GM19463 (cell line): Measurements from ENCODE around the gene ZNF507.

Source experiments
- ATAC-seq: cut with Tn5 transposase; IDR thresholded peaks from one replicate; pipeline ENCODE4 v1.9.1; 2021; ENCODE audit warnings: mild to moderate bottlenecking, moderate library complexity; ENCODE audit not compliant: unreplicated experiment

The ZNF507 gene

DNA sequence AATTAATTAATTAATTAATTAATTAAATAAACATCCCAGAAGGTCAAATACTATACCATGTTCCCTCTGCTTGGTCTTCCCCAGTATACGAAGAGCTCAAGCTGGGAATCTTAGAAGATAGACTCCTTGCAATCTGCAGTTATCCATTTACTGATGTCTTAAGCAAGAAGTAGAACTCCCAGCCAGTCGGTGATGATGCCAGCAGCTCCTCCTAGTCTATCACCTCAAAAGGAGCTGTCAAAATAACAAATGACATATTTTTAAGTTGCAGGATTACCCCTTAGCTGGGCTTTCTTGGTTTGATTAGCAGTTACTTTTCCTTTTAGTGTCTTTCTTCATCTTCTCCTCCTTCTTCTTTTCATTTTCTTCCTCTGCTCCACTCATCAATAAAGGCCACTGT is 6.0 kb upstream of the ZNF507 start:
- no peak for ATAC-seq

DNA sequence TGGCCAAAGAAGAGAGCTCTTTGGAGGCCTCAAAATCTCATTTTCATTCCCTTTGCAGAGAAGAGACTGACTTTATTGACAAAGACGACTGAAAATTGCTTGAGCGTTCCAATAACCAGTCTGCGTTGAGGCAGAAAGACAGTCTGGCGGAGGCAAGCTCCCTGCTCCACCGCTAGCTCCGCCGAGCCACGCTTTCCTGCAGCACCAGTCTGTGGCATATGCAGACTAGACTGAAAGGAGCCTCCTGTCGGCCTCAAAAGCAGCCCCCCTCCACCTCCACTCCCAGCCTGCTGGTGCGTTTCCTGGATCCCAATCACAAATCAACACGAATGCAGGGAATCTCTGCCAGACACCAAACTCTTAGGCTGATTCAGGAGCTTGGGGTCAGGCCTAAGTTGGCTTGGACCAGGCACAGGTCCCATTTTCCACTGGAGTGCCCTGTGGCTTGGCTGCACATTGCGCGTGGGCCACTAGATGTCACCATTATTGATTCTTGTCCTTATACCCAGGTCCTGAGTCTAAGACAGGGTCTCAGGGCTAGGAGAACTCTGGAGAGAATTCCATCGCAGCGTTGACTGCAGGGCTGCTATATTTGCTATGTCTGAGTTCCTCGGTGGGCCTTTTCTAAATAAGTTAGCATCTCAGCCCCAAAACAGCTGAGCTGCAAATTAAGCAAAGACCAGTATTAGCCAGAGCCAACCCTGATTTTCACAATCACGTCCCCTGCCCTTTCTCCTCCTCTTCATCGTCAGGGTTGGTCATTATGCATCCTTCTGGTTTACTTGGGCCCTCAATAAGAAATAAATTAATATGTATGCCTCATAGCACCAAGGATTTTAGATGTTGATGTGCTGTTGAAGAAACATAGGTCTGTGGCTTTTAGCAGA is 5.2 kb upstream of the ZNF507 start:
- ATAC-seq, result peak; percentile 66

DNA sequence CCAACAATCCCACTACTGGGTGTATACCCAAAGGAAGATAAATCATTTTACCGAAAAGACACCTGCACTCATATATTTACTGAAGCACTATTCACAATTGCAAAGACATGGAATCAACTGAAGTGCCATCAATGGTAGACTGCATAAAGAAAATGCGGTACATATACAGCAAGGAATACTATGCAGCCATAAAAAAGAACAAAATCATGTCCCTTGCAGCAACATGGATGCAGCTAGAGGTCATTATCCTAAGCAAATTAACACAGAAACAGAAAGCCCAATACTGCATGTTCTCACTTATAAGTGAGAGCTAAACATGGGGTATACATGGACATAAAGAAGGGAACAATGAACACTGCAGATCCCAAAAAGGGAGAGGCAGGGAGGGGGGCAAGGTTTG is 2.7 kb upstream of the ZNF507 start:
- no peak for ATAC-seq

DNA sequence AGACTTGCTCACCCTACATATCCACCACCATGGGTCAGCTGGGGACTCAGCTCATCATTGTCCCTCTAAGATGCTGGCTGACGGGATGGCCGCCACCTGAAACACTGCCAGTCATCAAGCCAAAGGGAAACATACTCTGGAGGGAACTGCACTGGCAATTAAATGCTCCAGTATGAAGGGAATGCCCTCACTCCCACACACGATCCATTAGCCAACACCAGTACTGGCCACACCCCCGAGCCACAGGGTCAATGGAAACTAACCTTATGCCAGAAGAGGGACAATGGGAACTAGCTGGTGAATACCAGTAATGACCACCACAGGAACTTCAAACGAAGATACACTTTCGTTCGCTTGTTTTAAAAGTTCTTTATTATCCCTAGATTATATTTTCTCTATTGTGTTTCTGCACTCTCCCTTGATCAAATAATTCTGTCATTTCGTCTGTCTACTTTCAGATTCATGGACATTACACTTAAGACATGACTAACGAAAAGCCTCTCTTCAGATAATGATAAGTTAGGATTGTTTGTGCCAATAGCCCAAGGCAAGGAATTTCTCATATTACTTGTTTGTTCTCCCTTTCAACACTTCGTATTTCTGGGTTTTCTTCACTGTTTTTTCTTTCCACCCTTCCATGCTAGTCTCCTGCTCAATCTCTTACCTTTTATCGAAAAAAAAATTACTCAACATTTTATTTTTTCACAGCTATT is 1.7 kb upstream of the ZNF507 start:
- ATAC-seq, result no peak

DNA sequence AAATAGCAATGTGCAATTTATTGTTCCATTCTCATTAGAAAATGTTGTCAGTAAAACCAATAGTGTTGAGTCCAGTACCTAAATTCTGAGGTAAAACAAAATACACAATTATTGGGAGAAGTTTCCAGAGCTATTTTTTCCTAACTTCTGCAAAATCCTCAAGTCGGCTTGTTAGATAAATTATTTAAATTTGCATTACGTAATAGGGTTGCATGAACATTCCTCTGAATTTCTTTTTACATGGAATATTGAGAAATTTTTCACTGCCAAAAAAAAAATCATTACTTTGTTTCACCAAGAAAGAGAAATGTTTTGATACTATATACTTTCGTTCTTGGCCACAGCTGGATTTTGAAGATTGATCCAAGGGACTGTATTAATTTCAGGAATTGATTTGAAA is 1.5 kb downstream of the ZNF507 start:
- ATAC-seq, result no peak

DNA sequence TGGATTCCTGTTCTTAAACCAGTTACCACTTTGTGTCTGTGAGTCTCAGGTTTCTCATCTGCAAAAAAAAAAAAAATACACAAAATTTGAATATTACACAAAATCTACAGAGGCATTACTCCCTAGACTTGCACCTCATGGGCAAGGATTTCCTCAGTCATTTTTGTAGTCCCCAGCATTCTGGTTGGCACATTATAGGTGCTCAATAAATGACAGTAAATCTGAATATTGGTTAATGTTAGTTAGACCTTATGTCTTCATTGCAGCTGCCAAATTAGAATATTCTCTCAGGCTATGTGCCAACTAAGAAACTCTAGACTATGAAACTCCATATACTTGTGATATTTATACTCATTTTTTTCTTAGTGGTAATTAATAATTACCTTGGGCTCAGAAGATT is 2.2 kb downstream of the ZNF507 start:
- no peak for ATAC-seq

DNA sequence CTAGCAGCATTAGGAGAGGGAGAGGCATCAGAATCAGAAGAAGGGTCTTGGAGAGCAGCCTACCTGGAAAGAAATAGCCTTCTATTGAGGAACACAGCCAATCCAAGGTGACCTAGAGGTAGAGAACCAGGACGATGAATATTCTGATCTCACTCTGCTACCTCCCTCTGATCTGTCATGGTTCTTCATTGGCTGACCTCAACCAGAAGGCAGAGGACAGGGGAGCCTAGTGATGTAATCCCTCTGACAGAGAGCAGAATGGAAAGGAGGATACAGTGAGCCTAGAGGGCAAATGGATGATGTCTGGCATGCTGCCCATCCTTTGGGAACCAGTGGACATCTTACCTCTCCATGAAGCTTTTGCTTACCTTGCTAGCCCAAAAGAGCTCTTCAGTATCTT is 3.6 kb downstream of the ZNF507 start:
- ATAC-seq, result no peak

DNA sequence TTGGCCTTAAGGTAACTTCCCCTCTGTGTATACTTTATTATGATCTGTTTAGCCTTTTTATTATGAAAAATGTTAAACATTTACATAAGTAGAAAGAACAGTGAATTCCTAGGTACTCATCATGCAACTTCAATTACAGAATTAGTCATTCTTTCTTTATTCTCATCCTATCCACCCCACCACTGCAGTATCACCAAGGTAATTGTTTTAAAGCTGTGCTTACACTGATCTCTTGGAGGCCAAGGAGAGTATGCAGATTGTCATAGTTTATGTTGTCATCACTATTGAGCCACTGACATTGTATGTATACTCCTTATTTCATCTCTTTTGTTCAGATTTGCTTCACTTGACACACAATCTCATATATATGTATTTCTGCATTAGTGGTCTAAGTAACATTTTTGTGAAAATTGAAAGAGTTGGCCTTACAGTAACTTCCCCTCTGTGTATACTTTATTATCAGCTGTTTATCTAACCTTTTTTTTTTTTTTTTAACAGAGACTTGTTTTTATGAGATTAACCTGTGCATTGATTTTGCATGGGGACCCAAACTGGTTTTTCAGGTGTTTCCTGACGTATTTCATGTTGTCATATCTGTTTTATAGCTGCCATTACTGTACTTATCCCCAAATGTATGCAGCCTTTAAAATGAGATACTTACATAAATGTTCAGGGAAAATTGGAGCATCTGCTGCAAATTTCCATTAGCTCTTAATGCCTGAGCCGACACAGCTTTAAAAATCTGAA is 4.5 kb downstream of the ZNF507 start:
- no peak for ATAC-seq

DNA sequence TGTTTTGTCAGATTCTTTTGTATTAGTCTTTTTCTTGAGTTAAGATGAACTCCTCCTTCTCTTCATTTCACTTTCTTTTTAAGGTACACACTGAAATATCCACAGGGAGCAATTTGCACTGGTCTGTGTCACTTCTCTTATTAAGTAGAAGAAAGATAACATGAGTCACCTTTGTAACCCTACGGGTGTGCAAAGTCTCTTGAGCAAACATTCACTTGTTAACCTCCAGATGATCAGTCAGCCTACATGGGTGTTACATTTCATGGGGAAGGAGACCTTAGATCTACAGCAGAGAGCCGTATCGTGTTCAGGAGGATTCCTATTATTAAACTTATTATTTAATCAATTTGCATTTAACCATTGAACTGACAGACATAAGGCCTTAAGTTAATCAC is 5.1 kb downstream of the ZNF507 start:
- ATAC-seq, result no peak

DNA sequence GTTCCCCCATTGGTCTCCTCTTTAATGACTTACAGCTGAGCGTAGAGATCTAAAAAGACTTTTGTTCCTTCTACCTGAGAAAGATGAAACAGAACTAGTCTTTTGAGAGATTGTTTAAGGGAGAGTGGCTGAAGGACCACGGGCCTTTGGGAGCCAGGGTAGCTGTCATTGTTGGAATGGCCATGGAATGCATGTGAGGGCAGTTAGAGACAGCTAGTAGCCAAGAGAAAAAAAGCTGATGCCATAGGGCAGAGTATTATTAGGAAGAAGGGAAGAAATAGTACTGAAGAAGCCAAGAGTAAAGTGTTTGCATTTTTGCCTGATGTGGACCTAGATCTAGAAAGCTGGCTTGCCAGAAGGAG is 5.6 kb downstream of the ZNF507 start:
- no peak for ATAC-seq

DNA sequence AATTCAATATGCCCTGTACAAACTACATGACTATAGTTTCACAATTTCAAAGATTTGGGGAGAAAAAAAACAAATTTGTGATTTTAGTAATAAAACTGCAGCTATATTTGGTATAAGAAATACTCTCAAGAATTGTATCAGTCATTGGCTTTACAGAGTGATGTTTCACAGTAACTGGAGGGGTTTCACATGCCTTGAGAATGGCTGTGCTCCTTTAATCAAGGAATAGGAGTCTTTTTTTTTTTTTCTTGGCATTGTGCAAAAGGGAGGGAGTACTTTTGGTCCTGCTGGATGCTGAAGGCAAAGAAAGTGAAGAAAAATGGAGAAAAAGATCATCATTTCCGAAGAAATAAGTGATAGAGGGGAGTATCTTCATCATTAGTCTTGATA is 6.8 kb downstream of the ZNF507 start:
- no peak for ATAC-seq

DNA sequence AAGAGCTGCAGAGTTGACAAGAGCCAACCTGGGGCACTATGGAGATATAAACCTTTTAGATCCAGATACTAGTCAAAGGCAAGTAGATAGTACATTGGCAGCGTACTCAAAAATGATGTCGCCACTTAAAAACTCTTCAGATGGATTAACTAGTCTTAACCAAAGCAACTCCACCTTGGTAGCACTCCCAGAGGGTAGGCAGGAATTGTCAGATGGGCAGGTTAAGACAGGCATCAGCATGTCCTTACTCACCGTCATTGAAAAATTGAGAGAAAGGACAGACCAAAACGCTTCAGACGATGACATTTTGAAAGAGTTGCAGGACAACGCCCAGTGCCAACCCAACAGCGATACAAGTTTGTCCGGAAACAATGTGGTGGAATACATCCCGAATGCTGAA is 8.9 kb downstream of the ZNF507 start:
- no peak for ATAC-seq

DNA sequence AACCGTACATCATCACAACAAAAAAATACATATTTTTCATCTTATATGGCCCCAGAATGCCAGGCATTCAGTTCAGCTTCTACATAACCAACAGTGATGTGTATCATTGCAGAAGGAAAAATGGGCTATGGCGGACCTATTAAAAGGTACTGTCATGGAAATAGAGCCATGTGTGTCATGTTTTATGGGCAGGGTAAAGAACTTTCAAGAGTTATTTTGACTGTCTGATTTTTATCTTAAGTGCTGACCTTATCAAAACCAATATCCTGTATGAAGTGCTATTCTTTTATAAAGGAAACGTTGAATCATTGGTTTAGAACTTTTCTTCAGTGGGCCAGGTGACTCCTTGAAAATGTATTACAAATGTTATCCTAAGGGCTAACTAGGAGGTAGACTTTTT is 9.9 kb downstream of the ZNF507 start:
- ATAC-seq, result no peak

DNA sequence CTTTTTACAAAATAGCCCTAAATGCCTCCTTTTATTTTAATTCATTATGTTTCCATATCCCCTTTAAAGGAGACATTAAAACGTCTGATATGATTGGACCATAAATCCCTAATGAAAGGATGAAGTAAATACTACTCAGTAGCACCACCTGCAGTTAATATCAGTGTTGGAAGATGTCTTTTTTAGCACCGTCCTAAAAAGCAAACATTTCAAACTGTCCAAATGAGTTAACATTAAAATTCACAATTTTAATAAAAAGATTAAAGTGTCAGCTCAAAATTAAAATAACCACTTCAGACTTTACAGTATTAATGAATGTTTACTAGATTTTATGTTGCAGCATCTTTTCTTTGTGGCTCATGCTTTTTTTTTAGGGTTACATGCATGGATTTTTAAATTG is 12.3 kb downstream of the ZNF507 start:
- no peak for ATAC-seq

DNA sequence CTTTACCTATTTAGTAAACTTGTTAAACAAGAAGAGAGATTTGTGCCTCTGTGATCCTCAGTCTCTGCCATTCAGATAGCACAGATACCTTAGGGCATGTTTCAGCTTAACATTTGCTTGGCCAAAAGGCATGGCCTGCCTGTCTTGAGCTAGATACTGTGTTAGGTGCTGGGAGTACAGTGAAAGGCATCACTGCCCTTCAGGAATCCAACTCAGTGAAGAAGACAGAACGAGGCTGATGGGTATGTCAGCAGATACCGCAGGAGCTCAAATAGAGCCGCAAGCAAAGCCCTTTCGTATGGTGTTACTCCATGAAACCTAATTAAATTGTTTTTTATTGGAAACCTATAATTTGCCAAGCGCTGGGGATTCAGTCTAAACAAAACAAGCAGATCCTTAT is 12.9 kb downstream of the ZNF507 start:
- ATAC-seq, result no peak

DNA sequence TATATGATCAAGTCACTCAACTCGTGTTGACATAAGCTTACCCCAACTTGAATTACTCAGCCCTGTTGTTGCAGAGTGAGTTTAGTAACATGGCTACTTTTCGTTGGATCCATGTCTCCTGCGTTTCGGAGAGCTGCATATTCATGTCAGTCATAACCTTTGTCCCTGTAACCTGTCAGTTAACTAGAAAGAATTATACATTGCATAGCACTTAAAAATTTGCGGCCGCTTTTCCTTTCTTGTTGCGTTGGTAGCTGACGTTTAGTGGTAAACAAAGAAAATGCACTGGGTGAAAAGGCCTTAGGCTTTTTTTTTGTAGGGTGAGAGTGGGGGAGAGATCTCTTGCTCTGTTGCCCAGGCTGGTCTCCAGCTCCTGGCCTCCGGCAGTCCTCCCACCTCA is 14.2 kb downstream of the ZNF507 start:
- ATAC-seq, result no peak

DNA sequence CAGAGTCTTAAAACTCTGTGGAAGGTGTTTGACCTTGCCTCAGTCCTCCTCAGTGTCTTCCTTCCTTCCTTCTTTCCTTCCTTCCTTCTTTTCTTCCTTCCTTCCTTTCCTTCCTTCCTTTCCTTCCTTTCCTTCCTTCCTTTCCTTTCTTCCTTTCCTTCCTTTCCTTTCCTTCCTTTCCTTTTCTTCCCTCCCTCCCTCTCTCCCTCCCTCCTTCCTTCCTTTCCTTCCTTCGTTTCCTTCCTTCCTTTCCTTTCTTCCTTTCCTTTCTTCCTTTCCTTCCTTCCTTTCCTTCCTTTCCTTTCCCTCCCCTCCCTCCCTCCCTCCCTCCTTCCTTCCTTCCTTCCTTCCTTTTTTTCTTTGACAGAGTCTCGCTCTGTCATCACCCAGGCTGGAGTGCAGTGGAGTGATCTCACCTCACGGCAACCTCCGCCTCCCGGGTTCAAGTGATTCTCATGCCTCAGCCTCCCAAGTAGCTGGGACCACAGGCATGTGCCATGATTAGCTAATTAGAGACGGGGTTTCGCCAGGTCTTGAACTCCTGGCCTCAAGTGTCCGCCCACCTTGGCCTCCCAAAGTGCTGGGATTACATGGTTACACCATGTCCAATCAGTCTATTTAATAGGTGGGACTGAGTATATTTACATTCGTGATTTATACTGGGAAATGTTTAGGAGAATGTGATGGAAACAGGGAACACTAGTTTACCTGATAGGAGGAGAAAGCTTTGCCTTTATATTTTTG is 16.3 kb downstream of the ZNF507 start:
- ATAC-seq, result no peak

DNA sequence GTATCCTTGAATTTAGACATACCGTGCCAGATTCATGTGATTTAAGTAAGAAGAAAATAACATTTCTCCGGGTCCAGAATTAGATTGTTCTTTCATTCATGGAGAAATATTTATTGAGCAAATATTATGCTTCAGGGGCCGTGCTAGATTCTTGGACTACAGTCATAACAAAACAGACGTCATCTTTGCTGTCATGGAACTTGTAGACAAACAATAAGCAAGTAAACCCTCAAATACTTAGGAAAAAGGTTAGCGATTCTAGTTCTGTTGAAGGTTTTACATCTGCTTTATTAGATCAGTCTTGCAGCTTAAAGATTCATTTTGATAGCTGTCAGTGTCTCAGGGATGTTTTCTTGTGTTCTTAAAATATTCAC is 16.9 kb downstream of the ZNF507 start:
- ATAC-seq, result no peak

DNA sequence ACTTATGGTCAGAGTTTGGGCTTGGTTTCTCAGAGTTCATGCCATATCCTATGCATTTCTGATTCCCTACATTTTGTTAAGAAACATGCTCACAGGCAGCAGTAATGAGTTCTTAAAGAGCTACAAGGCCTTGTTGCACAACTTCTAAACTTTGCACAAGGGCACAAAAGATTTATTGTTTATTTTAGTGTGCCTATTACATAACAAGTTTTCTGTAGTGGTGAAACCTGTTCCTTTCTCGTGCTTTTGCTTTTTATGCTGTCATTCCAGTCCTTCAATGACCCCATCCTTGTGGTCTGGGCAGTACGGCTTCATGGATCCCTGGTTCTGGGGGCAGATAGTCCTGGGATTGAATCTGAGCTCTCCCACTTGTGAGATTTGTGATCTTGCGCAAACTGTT is 17.8 kb downstream of the ZNF507 start:
- ATAC-seq, result no peak

DNA sequence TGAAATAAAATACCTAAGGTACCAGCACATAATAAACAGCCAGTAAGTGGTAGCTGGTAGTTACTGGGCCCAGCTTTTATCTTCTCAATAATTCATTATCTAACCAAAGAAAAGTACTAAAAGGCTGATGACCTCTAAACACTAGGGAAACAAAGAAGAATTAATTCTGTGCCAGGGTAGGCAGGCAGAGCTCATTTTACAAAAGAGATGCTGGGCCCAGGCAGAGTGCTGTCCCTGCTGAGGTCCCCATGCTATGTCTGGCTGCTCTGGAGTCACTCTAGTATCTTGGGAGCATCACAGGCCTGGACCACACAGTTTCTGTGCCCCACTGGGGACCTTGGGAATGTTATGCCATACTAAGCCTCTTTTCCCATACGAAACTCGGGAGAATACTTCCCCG is 18.2 kb downstream of the ZNF507 start:
- ATAC-seq, result no peak

DNA sequence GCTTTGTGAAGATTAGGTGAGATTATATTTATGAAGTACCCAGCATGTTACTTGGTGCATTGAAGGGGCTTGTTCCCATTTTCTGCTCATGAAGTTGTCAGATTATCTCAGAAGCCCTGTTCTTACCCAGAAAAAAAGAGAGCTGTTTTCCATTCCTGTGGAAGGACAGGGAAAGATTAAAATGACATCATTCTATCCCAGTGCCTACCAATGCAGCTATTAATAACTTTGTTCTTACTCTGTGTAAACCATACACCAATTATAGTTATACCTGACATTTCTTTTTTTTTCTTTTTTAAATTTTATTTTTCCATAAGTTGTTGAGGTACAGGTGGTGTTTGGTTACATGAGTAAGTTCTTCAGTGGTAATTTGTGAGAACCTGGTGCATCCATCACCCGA is 18.6 kb downstream of the ZNF507 start:
- ATAC-seq, result no peak
